ENCODE measurements around the gene GLIS1.

The GLIS1 gene

GRCh38 chr1:53619367-53620060 is 119.5 kb downstream of the GLIS1 start:
- no peak overlapping the region for H2AFZ ChIP-seq (ENCODE audit: low read depth, low read length)
- H4K20me1 ChIP-seq (ENCODE audit: insufficient read depth, low read length): no peaks in the 10 kb centered on the region
- no peak for ATAC-seq (ENCODE audit: insufficient read depth, low read depth)
- H3K4me2 ChIP-seq (ENCODE audit: insufficient read depth, low read length): no peak overlapping the region
- no peak for TF ChIP-seq EZH2 (IDR thresholded peaks at IDR 0.05; ENCODE audit: borderline replicate concordance, low read depth, low read length, severe bottlenecking)
- TF ChIP-seq, protein P1, sequence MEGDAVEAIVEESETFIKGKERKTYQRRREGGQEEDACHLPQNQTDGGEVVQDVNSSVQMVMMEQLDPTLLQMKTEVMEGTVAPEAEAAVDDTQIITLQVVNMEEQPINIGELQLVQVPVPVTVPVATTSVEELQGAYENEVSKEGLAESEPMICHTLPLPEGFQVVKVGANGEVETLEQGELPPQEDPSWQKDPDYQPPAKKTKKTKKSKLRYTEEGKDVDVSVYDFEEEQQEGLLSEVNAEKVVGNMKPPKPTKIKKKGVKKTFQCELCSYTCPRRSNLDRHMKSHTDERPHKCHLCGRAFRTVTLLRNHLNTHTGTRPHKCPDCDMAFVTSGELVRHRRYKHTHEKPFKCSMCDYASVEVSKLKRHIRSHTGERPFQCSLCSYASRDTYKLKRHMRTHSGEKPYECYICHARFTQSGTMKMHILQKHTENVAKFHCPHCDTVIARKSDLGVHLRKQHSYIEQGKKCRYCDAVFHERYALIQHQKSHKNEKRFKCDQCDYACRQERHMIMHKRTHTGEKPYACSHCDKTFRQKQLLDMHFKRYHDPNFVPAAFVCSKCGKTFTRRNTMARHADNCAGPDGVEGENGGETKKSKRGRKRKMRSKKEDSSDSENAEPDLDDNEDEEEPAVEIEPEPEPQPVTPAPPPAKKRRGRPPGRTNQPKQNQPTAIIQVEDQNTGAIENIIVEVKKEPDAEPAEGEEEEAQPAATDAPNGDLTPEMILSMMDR (IDR thresholded peaks at IDR 0.05; ENCODE audit: borderline replicate concordance, extremely low read depth, low read length, poor library complexity, severe bottlenecking): no peak
- no peaks in the 10 kb centered on the region for H3K36me3 ChIP-seq (ENCODE audit: insufficient read depth, low read length)
- DNase-seq: no peak
- no peaks in the 10 kb centered on the region for H3K79me2 ChIP-seq (ENCODE audit: insufficient read depth, low read length)
- peaks cover 3% of the 10 kb centered on the region for H3K27me3 ChIP-seq (ENCODE audit: insufficient read depth, low read length, poor library complexity)
- H3K4me1 ChIP-seq (ENCODE audit: insufficient read depth, low read length): no peaks in the 10 kb centered on the region
- H3K27ac ChIP-seq (ENCODE audit: low read length): no peak overlapping the region
- no peak overlapping the region for H3K9ac ChIP-seq (ENCODE audit: low read depth, low read length)
- no peak overlapping the region for H3K4me3 ChIP-seq (ENCODE audit: low read depth in 1 of 2, low read length in 2 of 2)
- H3K9me3 ChIP-seq (ENCODE audit: insufficient read depth, low read length, severe bottlenecking): no peaks in the 10 kb centered on the region

DNA sequence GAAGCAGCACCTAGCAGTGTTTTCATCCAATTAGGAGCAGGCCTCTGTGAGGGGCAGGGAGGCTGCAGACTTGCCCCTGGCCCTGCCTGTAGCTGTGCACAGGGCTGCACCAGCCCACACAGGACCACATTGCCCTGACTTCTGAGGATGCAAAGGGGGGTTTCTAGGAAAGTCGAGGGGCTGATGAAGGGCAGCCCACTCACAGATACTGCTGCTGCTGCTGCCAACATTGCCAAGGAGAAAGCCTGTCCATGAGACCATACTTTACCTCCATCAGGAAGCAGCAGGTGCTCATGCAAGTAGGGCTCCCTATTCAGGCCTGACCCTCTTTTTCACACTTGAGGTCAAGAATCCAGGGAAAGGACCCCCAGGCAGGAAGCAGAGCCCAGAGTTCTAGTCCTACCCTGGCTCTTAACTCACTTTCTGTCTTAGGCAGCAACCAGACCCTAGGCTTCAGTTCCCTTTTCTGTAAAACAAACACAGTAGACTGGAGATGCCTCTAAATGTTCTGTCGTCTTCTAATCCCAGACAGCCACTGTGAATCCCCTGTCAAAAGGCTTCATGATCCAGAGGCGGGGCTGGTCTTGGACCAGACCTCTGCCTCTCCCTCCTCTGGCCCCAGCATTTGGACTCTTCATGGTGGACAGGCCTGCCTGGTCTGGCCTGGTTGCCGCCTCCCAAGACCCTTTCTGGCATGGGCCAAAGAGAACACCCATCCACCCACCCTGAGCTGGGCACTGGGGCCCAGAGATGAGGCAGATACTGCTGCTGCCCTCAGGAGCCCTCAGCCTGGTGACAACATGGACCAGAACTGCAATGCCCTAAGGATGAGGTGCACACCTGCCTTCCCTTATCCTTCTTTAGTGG is 120.2 kb downstream of the GLIS1 start:
- Histone ChIP-seq H3K27ac (ENCODE audit: low read length) (no peak overlapping the region), H4K20me1 (ENCODE audit: insufficient read depth, low read length) (no peaks in the 10 kb centered on the region), H3K36me3 (ENCODE audit: insufficient read depth, low read length) (no peaks in the 10 kb centered on the region), H3K27me3 (ENCODE audit: insufficient read depth, low read length, poor library complexity) (peaks cover 3% of the 10 kb centered on the region), H3K9me3 (ENCODE audit: insufficient read depth, low read length, severe bottlenecking) (no peaks in the 10 kb centered on the region), H3K79me2 (ENCODE audit: insufficient read depth, low read length) (no peaks in the 10 kb centered on the region), H2AFZ (ENCODE audit: low read depth, low read length) (no peak overlapping the region), H3K4me2 (ENCODE audit: insufficient read depth, low read length) (no peak overlapping the region), H3K9ac (ENCODE audit: low read depth, low read length) (no peak overlapping the region), H3K4me1 (ENCODE audit: insufficient read depth, low read length) (no peaks in the 10 kb centered on the region), H3K4me3 (ENCODE audit: low read depth in 1 of 2, low read length in 2 of 2) (no peak overlapping the region)
- ATAC-seq (ENCODE audit: insufficient read depth, low read depth) (no peak), DNase-seq (no peak)
- TF ChIP-seq EZH2 (IDR thresholded peaks at IDR 0.05; ENCODE audit: borderline replicate concordance, low read depth, low read length, severe bottlenecking): no peak
- TF ChIP-seq, protein P1 (IDR thresholded peaks at IDR 0.05; ENCODE audit: borderline replicate concordance, extremely low read depth, low read length, poor library complexity, severe bottlenecking): no peak

DNA sequence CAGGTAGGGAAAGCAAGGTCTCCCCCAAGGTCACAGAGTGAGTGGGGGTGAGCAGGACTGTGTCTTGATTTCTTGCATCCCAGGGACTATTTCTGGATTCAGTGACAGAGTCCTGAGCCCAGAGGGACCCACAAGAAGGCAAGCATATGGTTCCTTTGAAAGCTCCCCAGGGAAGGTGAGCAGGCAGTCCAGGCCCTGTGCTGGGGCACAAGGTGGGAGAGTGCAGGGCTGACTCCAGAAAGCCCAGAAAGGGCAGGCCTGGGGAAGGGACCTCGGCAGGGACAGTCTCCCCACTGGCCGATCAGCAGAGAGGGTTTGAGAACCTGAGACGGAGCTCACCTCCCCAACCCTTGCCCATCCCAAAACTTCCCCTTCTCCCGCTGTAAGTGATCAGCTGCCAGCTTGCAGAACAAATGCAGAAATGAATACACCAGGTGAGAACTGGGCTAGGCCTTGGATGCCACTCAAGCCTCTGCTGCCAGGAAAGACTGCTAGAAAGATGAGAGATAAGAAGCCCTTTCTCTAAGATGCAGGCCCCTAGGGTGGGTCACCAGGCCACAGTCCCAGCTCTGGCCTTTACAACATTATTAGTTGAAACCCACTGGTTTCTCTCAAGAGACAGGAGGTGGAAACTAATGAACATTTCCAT is 121.0 kb downstream of the GLIS1 start:
- Histone ChIP-seq H3K4me3 (ENCODE audit: low read depth in 1 of 2, low read length in 2 of 2) (no peak overlapping the region), H3K9me3 (ENCODE audit: insufficient read depth, low read length, severe bottlenecking) (no peaks in the 10 kb centered on the region), H3K9ac (ENCODE audit: low read depth, low read length) (no peak overlapping the region), H3K4me1 (ENCODE audit: insufficient read depth, low read length) (no peaks in the 10 kb centered on the region), H3K79me2 (ENCODE audit: insufficient read depth, low read length) (no peaks in the 10 kb centered on the region), H3K27me3 (ENCODE audit: insufficient read depth, low read length, poor library complexity) (peaks cover 3% of the 10 kb centered on the region), H4K20me1 (ENCODE audit: insufficient read depth, low read length) (no peaks in the 10 kb centered on the region), H3K27ac (ENCODE audit: low read length) (no peak overlapping the region), H2AFZ (ENCODE audit: low read depth, low read length) (no peak overlapping the region), H3K4me2 (ENCODE audit: insufficient read depth, low read length) (no peak overlapping the region), H3K36me3 (ENCODE audit: insufficient read depth, low read length) (no peaks in the 10 kb centered on the region)
- no peak for TF ChIP-seq EZH2 (IDR thresholded peaks at IDR 0.05; ENCODE audit: borderline replicate concordance, low read depth, low read length, severe bottlenecking)
- ATAC-seq (ENCODE audit: insufficient read depth, low read depth) (no peak), DNase-seq (no peak)

GRCh38 chr1:53617382-53617781 is 121.6 kb downstream of the GLIS1 start:
- ATAC-seq (ENCODE audit: insufficient read depth, low read depth): no peak
- Histone ChIP-seq H3K4me3 (ENCODE audit: low read depth in 1 of 2, low read length in 2 of 2) (no peak overlapping the region), H3K4me2 (ENCODE audit: insufficient read depth, low read length) (no peak overlapping the region), H3K27me3 (ENCODE audit: insufficient read depth, low read length, poor library complexity) (peaks cover 3% of the 10 kb centered on the region), H3K27ac (ENCODE audit: low read length) (no peak overlapping the region), H3K9ac (ENCODE audit: low read depth, low read length) (no peak overlapping the region), H3K36me3 (ENCODE audit: insufficient read depth, low read length) (no peaks in the 10 kb centered on the region), H4K20me1 (ENCODE audit: insufficient read depth, low read length) (no peaks in the 10 kb centered on the region), H2AFZ (ENCODE audit: low read depth, low read length) (no peak overlapping the region), H3K4me1 (ENCODE audit: insufficient read depth, low read length) (no peaks in the 10 kb centered on the region), H3K9me3 (ENCODE audit: insufficient read depth, low read length, severe bottlenecking) (no peaks in the 10 kb centered on the region), H3K79me2 (ENCODE audit: insufficient read depth, low read length) (no peaks in the 10 kb centered on the region)
- no peak for DNase-seq
- TF ChIP-seq EZH2 (IDR thresholded peaks at IDR 0.05; ENCODE audit: borderline replicate concordance, low read depth, low read length, severe bottlenecking): no peak
- TF ChIP-seq, protein P1 (IDR thresholded peaks at IDR 0.05; ENCODE audit: borderline replicate concordance, extremely low read depth, low read length, poor library complexity, severe bottlenecking): no peak

All from DND-41 (cell line).